Omental fat pad (tissue), 4 donors: Measurements from ENCODE around the gene KCNG2. TPM values are rescaled to one million over a fixed set of nuclear protein-coding genes. Genes with fewer than 3 reads are reported as not detected.

Experiments used
- ATAC-seq: fragments of 150-250 bp; one replicate; pipeline ENCODE4 v1.9.1; 2016; ENCODE audit warnings: mild to moderate bottlenecking, moderate library complexity; ENCODE audit not compliant: low FRiP score
- DNase-seq: peaks from one replicate; pipeline ENCODE4 v3.0.0-alpha.2; 2019; ENCODE audit warnings: low spot score
- total RNA-seq, 4 donors: library from RNA; depleted of rRNA; stranded (reverse); fragments of >200 nt; gene quantifications; one replicate each; pipeline ENCODE4 v1.1.0, GENCODE V29; 2016
- TF ChIP-seq, protein P1 (sequence below), 3 donors: fragments of 450-650 bp; IDR thresholded peaks; one replicate each; pipeline ENCODE4 v1.5.1; 2016 to 2017; ENCODE audit warnings: antibody characterized with exemption in 3 of 3, mild to moderate bottlenecking in 3 of 3, moderate library complexity in 2 of 3

KCNG2 gene
- total RNA-seq, 4 donors from 2014 or later = 0.75 to 2.4 (median 0.96) TPM; not detected in 1

DNA sequence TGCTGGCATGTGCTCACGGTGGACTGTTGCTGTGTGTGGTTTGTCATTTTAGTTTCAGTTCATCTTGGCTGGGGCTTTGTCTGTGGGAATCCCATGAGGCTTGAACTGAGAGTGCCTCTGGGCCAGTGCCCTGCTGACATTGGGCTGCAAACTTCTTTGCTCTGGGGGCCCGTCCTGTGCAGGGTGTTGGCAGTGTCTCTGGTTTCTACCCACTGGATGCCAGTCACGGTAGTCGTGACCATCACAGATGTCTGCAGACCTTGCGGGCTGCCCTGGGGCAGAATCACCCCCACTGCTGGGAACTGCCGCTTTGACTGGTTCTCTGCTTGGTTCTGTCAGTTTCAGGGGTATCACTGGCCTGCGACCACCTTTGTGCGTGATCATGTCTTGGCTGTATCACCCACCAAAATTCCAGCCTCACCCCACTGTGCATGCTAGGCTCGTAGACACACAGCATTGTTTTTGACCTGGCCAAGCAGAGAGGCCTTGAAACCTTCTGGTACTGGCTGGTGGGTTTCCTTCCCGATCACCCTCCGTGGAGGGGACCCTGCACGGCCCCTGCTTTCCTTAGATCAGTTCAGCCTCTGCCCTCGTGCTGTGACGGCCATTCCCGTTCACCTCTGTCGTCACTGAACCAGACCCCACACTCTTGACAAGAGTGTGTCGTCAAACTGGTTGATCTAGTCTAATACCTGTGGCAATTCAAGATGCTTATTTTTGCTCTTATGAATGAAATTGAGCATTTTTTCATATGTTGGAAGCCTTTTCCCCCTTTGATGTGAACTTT, 57.6 kb downstream of the KCNG2 start:
- DNase-seq (no peak), ATAC-seq (no peak)
- TF ChIP-seq, protein P1, sequence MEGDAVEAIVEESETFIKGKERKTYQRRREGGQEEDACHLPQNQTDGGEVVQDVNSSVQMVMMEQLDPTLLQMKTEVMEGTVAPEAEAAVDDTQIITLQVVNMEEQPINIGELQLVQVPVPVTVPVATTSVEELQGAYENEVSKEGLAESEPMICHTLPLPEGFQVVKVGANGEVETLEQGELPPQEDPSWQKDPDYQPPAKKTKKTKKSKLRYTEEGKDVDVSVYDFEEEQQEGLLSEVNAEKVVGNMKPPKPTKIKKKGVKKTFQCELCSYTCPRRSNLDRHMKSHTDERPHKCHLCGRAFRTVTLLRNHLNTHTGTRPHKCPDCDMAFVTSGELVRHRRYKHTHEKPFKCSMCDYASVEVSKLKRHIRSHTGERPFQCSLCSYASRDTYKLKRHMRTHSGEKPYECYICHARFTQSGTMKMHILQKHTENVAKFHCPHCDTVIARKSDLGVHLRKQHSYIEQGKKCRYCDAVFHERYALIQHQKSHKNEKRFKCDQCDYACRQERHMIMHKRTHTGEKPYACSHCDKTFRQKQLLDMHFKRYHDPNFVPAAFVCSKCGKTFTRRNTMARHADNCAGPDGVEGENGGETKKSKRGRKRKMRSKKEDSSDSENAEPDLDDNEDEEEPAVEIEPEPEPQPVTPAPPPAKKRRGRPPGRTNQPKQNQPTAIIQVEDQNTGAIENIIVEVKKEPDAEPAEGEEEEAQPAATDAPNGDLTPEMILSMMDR (IDR thresholded peaks at IDR 0.05) = no peak

DNA sequence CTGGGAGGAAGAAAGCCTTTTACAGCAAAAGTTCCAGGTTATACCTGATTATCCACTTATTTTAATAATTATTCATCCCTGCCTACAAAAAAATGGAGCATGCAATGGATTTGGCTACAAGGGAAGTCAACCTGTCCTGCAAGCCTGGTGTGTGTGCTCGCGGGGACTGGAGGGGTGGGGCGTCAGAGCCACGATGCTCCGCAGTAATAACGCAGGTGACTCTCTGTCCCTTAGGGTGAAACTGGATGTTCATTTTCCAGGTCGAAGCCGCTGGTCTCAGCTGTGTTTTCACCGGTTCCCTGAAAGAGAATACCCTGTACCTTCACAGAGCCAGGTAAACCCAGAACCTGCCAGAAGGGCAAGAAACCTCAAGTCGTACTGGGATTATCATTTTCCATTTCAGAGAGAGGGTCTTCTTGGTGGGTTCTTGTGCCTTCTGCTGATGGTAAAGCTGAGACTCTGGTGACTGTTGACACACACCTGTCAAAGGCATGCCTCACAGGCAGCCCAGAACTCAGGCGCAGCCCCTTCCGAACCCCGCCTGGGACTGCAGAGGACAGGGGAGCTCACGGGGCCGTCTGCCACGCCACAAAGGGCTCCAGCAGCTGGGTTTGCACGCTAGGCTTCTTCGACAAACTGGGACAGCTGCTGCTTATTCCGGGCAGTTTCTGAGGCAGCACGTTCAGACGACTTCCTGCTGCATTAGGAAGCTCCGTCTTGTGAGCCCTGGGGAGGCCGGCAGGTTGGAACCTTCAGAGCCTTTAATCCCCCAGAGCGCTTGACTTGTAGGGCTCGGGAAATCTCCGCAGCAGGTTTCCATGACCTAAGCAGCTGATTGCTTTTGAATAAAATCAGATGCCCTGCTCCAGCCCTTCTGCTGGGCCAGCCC, 58.6 kb downstream of the KCNG2 start:
- DNase-seq (no peak), ATAC-seq (no peak)
- TF ChIP-seq, protein P1 (IDR thresholded peaks at IDR 0.05) = no peak

- TF ChIP-seq, protein P1 (IDR thresholded peaks at IDR 0.05) = no peak
- ATAC-seq = peak; percentile 58
- DNase-seq = no peak
These were observed 59.4 kb downstream of the KCNG2 start for GRCh38 chr18:79857082-79857671.

DNA sequence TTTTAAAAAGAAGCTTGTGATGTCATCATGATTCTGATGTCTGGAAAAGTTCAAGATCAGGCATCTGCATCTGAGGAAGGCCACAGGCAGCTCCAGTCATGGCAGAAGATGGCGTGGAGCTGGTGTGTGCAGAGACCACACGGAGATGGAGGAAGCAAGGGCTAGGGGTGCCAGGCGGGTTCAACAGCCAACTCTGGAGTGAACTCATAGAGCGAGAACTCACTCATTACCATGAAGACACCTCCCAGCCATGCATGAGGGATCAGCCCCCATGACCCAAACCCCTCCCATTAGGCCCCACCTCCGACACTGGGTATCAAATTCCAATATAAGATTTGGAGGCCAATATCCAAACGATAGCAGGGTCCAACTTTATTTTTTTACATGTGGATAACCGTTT, 61.6 kb downstream of the KCNG2 start:
- DNase-seq = no peak
- ATAC-seq = no peak
- TF ChIP-seq, protein P1 (IDR thresholded peaks at IDR 0.05) = no peak

DNA sequence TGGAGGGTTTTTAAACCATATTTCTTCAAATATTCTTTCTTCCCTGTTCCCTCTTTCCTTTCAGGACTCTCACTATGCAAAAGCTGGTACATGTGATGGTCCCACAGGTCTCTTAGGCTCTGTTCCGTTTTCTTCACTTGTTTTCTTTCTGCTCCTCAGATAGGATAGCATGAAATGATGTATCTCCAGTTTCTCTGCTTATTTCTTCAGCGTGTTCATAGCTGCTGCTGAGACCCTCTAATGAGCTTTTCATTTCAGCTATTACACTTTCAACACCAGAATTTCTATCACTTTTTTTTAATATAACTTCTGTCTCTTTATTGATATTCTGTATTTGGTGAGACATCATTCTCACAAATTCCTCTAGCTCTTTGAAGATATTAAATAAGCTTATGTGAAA, 63.9 kb downstream of the KCNG2 start:
- ATAC-seq (no peak), DNase-seq (no peak)
- TF ChIP-seq, protein P1 (IDR thresholded peaks at IDR 0.05) = no peak

DNA sequence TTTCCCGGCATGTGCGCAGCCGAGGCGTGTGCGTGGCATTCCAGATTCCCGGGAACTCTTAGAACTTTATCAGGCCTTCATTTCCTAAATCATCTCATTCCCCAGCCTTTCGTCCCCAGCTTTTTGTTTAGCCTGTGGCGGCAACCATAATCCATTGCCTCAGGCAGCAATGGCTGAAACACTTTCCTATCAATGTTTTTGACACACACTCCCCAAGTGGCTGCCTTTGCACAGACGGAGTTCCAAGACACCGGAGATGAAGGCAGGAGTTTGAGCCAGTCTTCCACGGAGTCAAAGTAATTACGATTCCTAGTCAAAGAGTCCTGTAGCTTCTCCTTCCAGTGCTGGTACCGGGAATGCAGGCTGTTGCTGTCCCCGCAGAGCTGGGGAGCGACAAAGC, 64.8 kb downstream of the KCNG2 start:
- ATAC-seq (no peak), DNase-seq (no peak)
- TF ChIP-seq, protein P1 (IDR thresholded peaks at IDR 0.05) = no peak
